ENCODE measurements around the gene SNX25.
"Not testable (repeated sequence)": the region's sequence is repeated elsewhere in the genome, so short reads cannot be mapped to it uniquely, and the experiment has no call there.

GRCh38 chr4:185362570-185362969 is 153.2 kb downstream of the SNX25 start:
- not testable (repeated sequence) for TF ChIP-seq CTCF (conservative IDR thresholded peaks at IDR 0.05 in 1 of 2, IDR thresholded peaks at IDR 0.05 in 1 of 2; ENCODE audit: low read depth in 1 of 2, low read length in 2 of 2); EZH2 (IDR thresholded peaks at IDR 0.05; ENCODE audit: low read length, missing control alignments)
